SK-MEL-5 (cell line): ENCODE measurements around the gene ASAP2. TPM values are rescaled to one million over a fixed set of nuclear protein-coding genes. Genes with fewer than 3 reads are reported as not detected.
A peak's percentile ranks its signal among the peaks of the same experiment; 100 is the strongest.

Experiments
- DNase-seq: peaks from one replicate; pipeline ENCODE4 v3.0.0-alpha.2; 2016; ENCODE audit warnings: low read depth, low spot score
- in situ Hi-C: cut with HindIII; loops from 2 replicates; pipeline ENCODE4 v1.10.0; 2016; ENCODE audit warnings: low sequenced_read_pairs, high pct_unique_total_duplicates, low pct_unique_long_range_greater_than_20kb
- total RNA-seq: library from RNA; depleted of rRNA; stranded (reverse); fragments of >200 nt; shearing (Covaris generic); gene quantifications from 2 replicates; pipeline ENCODE4 v1.2.3, GENCODE V29; 2014

Gene ASAP2
- total RNA-seq, 1 experiment from 2014 or later = 17.6 TPM

DNA sequence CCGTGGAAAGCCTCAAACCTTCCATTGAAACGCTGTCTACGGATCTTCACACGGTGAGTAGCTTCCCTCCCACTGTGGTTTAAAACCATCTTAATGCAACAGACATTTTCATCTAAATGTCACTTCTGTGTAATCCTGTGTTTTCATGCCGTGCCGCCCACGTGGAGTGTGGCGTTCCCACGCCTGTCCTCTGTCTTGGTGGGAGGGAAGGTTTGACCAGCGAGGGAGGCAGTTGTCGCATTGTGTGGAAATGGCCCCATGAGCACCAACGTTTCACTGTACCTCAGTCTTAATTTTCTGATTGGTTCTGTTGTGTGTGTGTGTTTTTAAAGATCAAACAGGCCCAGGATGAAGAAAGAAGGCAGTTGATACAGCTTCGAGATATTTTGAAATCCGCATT is 128.1 kb downstream of the ASAP2 start:
- DNase-seq = no peak
- in situ Hi-C loops = no loop called here

DNA sequence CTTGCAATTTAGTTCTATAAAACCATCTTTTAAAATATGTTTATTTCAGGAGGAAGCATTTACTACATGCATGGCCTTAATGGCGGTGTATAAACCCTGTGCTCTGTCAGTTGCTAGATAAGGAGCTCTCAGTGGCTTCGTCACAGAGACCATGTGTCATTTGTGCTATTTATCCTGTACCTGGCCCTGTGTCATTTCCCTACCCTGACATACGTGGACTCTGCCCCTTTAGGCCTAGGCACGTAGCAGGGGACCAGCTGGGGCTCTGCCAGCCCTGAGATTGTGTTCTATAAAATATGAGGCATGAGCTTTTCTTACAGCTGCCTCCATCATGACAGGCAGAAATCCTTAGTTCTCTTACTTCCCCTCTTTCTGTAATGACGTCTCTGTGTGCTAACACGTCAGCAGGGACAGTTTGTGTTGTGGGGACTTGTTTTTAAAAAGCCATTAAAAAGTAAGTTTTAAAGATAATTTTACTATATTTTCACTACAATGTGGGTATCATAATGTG is 128.8 kb downstream of the ASAP2 start:
- in situ Hi-C loops = no loop called here
- no peak for DNase-seq

DNA sequence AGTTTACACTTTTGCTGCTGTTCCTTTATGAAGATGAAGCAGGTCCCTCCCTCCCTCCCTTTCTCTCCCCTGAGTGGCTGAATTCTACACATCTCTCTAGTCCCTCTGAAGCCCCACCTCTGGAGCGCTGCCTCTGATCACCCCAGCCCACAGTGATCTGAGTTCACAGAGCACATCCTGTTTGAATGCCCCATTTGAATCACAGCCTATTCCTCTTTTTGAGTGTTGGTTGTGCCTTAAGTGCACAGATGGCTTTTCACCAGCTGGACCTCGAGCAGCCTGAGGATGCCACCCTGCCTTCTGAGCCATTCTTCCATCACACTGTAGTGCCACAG is 129.6 kb downstream of the ASAP2 start:
- in situ Hi-C loops = no loop called here
- DNase-seq = no peak

DNA sequence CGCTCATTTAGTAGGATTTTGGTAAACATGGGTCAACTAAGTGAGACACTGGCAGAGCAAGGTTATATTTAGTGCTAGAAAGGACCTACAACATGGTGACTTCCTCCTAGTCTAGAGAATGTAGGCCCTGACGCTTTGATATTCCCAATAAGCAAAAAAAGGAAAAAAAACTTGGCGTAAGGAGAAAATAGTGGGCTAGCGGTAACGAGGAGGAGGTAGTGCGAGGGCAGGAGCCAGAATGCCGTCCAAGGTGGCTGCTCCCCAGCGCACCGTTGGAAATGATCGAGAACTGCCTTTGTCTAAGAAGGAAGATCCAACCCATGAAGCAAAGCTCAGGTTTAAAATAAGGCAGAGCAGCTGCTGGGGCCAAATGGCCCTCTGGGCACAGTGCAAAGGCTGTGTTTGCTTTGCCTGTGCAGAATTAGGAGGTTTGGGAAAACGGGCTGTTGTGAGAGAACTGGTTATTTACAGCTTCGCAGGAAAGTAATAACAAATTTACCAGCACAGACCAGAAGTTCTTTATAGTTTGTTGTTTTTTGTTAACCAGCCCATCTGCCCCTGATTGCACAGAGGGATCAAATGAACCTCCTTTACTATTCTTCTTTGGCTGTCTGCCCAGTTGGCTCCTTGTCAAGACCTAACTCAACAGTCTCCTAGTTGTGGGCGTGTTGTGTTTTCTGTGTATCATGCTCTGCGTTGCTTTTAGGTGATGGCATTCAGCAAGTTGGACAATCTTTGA is 130.1 kb downstream of the ASAP2 start:
- in situ Hi-C loops = no loop called here
- DNase-seq = peak; percentile 33

DNA sequence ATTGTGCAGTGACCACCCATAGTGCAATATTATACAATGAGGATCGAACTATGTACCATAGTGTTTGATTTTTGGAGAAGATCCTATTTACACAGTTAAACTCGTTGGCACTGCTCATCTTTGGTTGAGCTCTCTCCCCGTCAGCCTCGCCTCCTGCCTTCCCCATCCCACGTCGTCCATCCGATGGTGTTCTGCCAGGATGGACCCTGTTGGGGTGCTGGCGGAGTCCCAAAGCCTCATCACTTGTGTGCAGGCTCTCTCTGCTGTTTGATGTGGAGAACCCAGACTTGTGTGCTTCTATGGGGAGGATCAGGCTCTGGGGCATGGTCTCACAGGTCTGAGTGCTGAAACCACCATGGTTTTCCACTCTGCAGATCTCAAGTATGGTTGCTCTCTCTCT is 131.3 kb downstream of the ASAP2 start:
- in situ Hi-C loops = no loop called here
- no peak for DNase-seq

DNA sequence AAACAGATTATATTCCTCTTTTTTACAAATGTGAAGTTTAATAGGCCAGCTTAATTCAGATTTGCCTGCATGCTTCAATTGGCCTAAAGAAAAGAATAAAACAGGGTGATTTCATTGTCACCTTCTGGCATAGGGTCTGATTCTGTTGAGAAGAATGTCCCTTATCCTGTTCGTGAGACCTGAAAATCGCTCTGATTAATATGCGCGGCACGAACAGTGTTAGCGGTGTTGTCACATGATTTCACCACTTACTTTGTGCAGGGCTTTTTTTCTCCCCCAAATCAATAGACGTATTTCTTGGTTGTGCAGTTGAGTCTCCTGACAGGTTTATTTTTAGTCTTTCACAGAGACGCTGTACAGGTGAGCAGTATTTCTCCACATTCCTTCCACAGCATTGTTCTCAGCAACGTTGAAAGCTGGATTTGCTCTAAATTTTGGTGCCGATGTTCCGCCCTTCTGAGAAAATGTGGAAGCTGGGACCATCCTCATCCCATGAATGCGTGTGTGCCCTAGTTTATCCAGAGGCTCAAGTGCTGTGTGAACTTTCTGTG is 134.8 kb downstream of the ASAP2 start:
- in situ Hi-C loops = no loop called here
- DNase-seq = no peak

DNA sequence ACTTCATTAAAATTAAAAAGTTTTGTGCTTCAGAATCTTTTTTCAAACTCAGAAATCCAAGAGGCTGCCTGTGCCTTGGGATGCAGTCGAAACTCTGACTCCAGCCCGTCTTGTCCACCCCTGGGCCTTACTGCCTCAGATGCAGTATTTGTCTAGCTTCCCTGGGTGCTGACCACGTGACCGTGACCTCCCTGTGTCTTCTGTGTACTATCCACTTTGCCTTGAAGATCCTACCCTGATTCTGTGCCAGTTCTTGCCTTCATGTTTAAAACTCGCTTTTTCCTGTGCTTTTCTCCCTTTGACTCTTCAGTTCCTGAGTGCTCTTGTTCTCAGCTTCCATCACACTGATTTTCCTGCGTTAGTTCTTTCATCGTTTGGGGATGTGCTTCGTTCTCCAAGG is 136.0 kb downstream of the ASAP2 start:
- DNase-seq = no peak
- in situ Hi-C loops = no loop called here

DNA sequence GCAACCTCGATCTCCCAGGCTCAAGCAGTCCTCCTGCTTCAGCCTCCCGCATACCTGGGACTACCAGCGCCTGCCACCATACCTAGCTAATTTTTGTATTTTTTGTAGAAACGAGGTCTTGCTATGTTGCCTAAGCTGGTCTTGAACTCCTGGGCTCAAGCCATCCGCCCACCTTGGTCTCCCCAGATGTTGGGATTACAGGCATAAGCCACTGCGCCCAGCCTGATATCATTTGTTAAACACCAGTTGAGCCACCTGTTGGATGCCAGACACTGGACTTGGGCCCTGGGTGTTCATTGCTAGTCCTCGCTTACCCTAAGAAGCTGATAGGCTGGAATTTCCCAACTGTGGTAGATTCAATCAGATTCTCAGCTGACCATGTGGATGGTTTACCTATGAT is 136.9 kb downstream of the ASAP2 start:
- in situ Hi-C loops = no loop called here

DNA sequence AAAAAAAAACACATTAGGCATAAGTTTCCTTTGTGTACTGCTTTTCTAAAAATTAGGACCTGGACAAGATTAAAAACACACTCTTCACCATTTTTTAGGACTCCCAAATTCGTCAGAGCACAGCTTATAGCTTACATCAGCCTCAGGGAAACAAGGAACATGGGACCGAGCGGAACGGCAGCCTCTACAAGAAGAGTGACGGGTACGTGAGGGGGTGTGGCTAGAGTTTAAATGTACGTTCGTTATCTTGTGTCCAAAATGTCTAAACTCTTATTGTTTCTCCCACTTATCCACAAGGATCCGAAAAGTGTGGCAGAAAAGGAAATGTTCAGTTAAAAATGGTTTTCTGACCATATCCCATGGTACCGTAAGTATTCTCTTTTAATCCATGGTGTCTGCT is 137.8 kb downstream of the ASAP2 start:
- DNase-seq = no peak
- in situ Hi-C loops = no loop called here

More for the DNA sequence above, 136.9 kb downstream of the ASAP2 start:
- no peak for DNase-seq

DNA sequence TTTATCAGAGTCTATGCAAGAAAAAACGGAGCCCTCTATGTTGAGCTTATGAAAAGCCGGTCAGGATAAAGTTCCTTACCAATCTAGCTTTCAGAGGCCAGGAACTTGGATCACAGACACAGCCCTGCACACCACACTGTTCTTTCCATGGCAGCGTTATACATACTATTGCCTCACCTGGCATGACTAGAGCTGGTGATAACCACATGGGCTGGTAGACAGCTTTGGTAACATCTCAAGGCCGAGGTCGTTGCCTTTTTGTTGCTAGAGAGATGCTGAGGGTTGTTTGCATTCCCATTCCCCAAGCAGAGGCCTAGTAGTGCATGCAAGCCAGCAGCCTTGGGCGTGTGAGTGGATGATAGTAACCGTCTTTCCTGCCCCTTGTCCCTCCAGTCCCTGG is 138.7 kb downstream of the ASAP2 start:
- DNase-seq = no peak
- in situ Hi-C loops = no loop called here

DNA sequence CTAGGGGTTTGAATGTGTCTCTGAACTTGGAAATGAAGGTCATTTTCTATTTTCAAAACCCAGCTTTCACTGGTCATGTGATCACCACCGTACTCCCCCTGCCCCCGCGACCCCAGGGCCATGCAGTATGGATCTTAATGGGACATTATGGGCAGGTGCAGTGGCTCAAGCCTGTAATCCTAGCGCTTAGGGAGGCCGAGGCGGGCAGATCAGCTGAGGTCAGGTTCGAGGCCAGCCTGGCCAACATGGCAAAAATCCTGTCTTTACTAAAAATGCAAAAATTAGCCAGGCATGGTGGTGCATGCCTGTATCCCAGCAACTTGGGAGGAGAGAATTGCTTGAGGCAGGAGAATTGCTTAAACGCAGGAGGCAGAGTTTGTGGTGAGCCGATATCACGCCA is 139.4 kb downstream of the ASAP2 start:
- no peak for DNase-seq
- in situ Hi-C loops = no loop called here

DNA sequence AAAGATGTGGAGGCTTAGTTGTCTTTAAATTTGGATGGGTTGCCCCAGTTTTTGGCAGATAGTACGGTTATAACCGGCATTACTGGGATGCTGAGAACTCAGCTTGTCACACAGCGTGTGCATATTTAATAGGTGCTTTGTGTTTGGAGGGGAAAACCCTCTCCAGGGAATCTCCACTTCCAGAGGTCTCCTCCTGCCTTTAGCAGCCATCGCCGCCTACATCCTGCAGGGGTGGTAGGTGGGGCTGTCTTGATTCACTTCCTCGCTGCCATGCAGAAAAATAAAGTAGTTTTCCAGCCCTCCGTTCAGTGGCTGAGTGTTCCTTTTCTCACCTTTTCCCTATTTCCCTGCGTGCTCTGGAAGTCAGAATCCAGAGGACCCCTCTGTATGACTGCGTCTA is 140.3 kb downstream of the ASAP2 start:
- in situ Hi-C loops = no loop called here
- no peak for DNase-seq

DNA sequence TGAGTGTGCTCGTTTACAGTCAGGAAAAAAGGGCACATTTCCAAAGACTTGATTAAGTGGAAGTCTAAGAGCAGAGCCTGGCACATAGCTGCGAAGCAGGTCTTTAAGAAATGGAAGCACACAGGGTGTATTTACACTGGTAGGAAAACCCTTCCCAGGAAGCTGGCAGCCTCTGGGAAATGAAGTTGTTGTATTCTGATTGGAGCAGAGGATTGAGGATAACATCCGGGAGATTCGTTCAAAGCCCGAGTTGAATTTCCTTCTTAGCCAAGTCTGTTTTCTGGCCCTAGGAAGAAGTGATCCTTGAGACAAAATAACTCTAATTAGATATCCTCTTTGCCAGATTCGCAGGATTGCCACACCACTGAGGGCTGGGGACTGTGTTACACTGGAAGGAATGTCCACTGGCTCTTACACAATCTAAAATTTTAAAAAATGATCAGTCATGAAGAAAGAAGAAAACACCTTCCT is 140.8 kb downstream of the ASAP2 start:
- in situ Hi-C loops = no loop called here
- no peak for DNase-seq

DNA sequence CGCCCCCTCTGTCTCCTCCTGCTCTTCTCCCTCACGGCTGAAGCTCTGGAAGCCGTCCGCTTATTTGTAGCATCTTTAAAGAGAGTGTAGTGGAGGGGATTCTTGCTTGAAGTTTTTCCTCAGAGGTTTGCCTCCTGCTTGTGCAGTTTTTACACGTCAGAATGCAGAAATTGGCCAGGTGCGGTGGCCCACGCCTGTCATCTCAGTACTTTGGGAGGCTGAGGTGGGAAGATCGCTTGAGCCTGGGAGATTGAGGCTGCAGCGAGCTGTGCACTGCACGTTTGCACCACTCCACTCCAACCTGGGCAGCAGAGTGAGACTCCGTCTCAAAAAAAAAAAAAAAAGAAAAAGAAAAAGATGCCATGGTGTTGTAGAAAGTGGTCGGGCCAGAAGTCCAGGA is 147.7 kb downstream of the ASAP2 start:
- DNase-seq = no peak
- in situ Hi-C loops = no loop called here

DNA sequence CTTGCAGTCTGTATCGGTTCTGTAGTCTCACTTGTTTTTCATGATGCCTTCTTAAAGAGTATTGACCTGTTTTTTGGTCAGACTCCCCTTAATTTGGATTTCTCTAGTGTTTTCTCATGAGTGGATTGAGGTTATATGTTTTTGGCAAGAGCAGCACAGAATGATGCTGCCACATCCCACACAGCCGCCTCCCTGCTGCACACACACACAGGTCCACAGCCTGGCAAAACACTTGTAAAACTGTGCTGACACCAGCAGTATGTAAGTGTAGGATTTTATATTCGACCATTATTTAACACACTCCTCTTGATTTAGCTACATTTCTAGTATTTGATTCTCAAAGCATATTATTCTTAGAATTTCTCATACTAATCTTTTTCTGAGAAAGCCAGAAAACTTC is 148.7 kb downstream of the ASAP2 start:
- in situ Hi-C loops = no loop called here

DNA sequence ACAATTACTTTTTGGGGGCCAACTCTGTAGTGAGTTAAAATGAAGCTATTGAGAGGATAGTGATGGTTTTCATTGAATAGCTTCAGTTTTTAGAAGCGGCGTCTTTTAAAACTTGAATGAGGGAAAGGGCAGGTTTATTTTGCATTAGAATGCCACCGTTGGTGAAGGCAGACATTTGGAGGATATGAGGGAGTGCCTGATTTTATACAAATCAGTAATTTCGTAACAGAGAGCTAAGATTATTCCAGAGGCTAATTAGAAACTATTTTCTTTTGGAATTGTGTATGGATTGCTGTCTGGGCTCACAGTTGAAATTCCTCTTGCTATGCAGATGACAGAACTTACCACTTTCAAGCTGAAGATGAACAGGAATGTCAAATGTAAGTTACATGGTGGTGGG is 149.1 kb downstream of the ASAP2 start:
- no peak for DNase-seq
- in situ Hi-C loops = no loop called here

More for the DNA sequence above, 148.7 kb downstream of the ASAP2 start:
- no peak for DNase-seq

DNA sequence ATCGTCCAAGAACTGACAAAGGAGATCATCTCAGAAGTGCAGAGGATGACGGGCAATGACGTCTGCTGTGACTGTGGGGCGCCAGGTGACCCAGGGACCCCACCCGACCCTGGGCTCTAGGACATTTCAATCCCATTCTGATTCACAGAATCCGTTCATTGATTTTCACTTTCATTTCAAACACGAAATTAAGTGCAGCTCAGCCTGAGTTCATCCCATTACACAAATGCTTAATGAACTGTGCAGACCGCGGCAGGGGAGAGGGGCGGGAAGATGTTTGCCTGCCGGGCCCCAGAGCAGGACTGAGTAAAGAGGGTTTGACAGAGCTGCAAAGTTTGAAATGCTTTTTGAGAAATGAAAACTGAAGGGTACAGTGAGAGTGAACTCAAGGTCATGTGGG is 149.6 kb downstream of the ASAP2 start:
- in situ Hi-C loops = no loop called here
- no peak for DNase-seq

DNA sequence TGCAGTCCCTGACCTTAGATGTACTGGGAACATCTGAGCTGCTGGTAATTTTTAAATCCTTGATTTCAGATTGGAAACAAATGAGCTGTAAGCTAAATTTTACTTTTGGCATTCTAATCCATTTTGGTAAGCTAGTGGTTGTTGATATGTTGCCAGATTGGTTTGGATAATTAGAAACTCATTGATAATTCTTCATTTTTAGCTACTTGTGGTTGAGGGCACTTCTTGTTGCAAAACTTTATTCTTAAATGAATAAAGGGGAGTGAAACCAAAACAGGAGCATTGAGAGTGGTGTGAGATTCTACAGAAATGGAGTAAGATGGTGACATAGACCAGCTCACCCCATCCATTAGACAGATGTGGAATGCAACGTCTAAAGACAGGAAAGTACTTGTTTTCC is 152.2 kb downstream of the ASAP2 start:
- in situ Hi-C loops = no loop called here
- no peak for DNase-seq

DNA sequence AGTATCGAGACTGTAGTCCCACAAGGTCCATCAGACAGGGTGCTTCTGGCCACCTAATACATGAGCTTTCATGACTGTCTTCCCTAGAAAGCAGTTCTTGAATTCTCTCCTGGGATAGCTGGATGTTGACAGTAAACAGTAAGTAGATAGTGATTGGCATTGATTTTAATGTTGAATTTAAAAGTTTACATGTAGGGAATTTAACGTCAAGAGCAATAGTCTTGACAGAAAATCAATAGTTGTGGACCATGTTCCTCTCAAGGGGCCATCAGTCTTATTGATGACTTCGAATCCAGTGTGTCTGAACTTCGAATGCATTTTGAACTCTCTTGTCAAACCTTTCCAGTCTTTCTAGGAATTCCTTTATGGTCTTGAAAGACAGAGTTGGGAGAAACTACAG is 152.9 kb downstream of the ASAP2 start:
- DNase-seq = no peak
- in situ Hi-C loops = no loop called here
